ENCODE measurements around the gene OPCML. TPM values are rescaled to one million over a fixed set of nuclear protein-coding genes. Genes with fewer than 3 reads are reported as not detected.

OPCML gene
- total RNA-seq, 1 experiment from 2014 or later = 0.94 TPM

DNA sequence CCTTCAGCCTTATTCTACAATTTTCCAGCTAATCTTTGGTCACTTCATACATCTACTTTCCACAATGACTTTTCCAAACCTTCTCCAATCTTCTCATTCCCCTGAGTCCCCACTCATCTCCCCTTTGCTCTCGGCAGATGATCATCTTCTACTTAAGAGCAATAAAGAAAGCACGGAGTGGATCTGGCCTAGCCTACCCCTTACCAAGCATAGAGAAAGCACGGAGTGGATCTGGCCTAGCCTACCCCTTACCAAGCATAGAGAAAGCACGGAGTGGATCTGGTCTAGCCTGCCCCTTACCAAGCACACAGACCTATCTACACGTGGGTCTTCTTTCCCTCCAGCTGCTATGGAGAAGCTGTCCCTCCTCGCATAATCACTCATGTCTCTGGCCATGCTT lies 558.6 kb downstream of the OPCML start:
- Histone ChIP-seq H3K27me3 (ENCODE audit: insufficient read depth, low read length) (no peaks in the 10 kb centered on the region), H3K4ac (ENCODE audit: low read depth, low read length) (no peak overlapping the region), H3K9ac (ENCODE audit: extremely low read depth, insufficient read length, low read length) (no peak overlapping the region), H2BK12ac (ENCODE audit: insufficient read length, low read depth, low read length) (no peak overlapping the region), H2AFZ (ENCODE audit: low read length) (no peak overlapping the region), H3K27ac (ENCODE audit: insufficient read length, low read depth, low read length) (no peak overlapping the region), H3K79me1 (ENCODE audit: insufficient read depth, low read depth, low read length, poor library complexity, severe bottlenecking) (no peaks in the 10 kb centered on the region), H3K14ac (ENCODE audit: insufficient read depth, low read length) (no peak overlapping the region), H2BK120ac (ENCODE audit: low read depth, low read length, poor library complexity, severe bottlenecking) (no peak overlapping the region), H4K8ac (replicated peaks; ENCODE audit: insufficient read length, low read depth, low read length) (no peak overlapping the region), H2BK15ac (ENCODE audit: low read depth, low read length) (no peak overlapping the region), H3K9me3 (ENCODE audit: control insufficient read depth, low read depth, low read length) (no peaks in the 10 kb centered on the region), H3K4me2 (ENCODE audit: insufficient read depth, insufficient read length, low read length) (no peak overlapping the region), H2BK20ac (ENCODE audit: low read depth, low read length, poor library complexity, severe bottlenecking) (no peak overlapping the region), H3K56ac (ENCODE audit: insufficient read length, low read depth, low read length) (no peak overlapping the region), H2BK5ac (ENCODE audit: insufficient read length, low read length) (no peak overlapping the region), H4K5ac (ENCODE audit: insufficient read length, low read depth, low read length) (no peak overlapping the region), H4K20me1 (ENCODE audit: control insufficient read depth, insufficient read depth, insufficient read length) (no peaks in the 10 kb centered on the region), H3K4me1 (ENCODE audit: insufficient read depth, low read length) (no peaks in the 10 kb centered on the region), H3K79me2 (ENCODE audit: insufficient read depth, low read length) (no peaks in the 10 kb centered on the region), H4K91ac (ENCODE audit: insufficient read length, low read depth, low read length) (no peak overlapping the region), H3K18ac (ENCODE audit: insufficient read length, low read depth, low read length) (no peak overlapping the region), H3K23me2 (ENCODE audit: insufficient read length, low read depth, low read length, poor library complexity, severe bottlenecking) (no peaks in the 10 kb centered on the region), H3T11ph (ENCODE audit: low read length) (no peak overlapping the region), H3K23ac (ENCODE audit: insufficient read length, low read depth, low read length) (no peak overlapping the region), H2AK5ac (ENCODE audit: insufficient read length, low read length) (no peak overlapping the region)
- TF ChIP-seq, protein P1, sequence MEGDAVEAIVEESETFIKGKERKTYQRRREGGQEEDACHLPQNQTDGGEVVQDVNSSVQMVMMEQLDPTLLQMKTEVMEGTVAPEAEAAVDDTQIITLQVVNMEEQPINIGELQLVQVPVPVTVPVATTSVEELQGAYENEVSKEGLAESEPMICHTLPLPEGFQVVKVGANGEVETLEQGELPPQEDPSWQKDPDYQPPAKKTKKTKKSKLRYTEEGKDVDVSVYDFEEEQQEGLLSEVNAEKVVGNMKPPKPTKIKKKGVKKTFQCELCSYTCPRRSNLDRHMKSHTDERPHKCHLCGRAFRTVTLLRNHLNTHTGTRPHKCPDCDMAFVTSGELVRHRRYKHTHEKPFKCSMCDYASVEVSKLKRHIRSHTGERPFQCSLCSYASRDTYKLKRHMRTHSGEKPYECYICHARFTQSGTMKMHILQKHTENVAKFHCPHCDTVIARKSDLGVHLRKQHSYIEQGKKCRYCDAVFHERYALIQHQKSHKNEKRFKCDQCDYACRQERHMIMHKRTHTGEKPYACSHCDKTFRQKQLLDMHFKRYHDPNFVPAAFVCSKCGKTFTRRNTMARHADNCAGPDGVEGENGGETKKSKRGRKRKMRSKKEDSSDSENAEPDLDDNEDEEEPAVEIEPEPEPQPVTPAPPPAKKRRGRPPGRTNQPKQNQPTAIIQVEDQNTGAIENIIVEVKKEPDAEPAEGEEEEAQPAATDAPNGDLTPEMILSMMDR (conservative IDR thresholded peaks at IDR 0.05) = no peak
- no peak overlapping the region for H3K4me3 Mint-ChIP-seq
- no peaks in the 10 kb centered on the region; the same call in 1 of the 2 replicates for H3K27me3 Mint-ChIP-seq (ENCODE audit: low read depth)
- no peak overlapping the region for H3K27ac Mint-ChIP-seq
- H3K9me3 Mint-ChIP-seq = no peaks in the 10 kb centered on the region
- no peak for DNase-seq
- H3K36me3 Mint-ChIP-seq (ENCODE audit: insufficient read depth in 1 of 3, low read depth in 3 of 3) = no peaks in the 10 kb centered on the region; a peak in 1 of 7 replicates
- no CpG with 5 or more reads among the region's 6 CpGs for WGBS (ENCODE audit: extremely low coverage, insufficient read length, low lambda C conversion rate)
- peaks cover 10 to 19% of the 10 kb centered on the region in 2 experiments for H3K4me1 Mint-ChIP-seq

All from H9 (cell line).